ENCODE measurements around the gene ITGA6. TPM values are rescaled to one million over a fixed set of nuclear protein-coding genes. Genes with fewer than 3 reads are reported as not detected.

The ITGA6 gene
- total RNA-seq, 1 experiment from 2014 or later = 62.0 TPM

GRCh38 chr2:172465417-172466334, 38.3 kb downstream of the ITGA6 start:
- peak; percentile 78 for DNase-seq (ENCODE audit: low read depth)

- no peak for DNase-seq (ENCODE audit: low read depth)
Observed at GRCh38 chr2:172467382-172467781, 40.0 kb downstream of the ITGA6 start.

- no peak for DNase-seq (ENCODE audit: low read depth)
Observed at GRCh38 chr2:172470958-172471922, 43.9 kb downstream of the ITGA6 start.

GRCh38 chr2:172472446-172473033, 45.2 kb downstream of the ITGA6 start:
- DNase-seq (ENCODE audit: low read depth) = no peak

GRCh38 chr2:172473167-172473566, 45.8 kb downstream of the ITGA6 start:
- no peak for DNase-seq (ENCODE audit: low read depth)

- no peak for DNase-seq (ENCODE audit: low read depth)
Observed at GRCh38 chr2:172478353-172478752, 51.0 kb downstream of the ITGA6 start.

- peak; percentile 57 for DNase-seq (ENCODE audit: low read depth)
Observed at GRCh38 chr2:172480301-172481218, 53.2 kb downstream of the ITGA6 start.

GRCh38 chr2:172481507-172482262, 54.3 kb downstream of the ITGA6 start:
- DNase-seq (ENCODE audit: low read depth) = no peak

- DNase-seq (ENCODE audit: low read depth) = peak; percentile 29
Observed at GRCh38 chr2:172484253-172484652, 56.9 kb downstream of the ITGA6 start.

- DNase-seq (ENCODE audit: low read depth) = no peak
Observed at GRCh38 chr2:172484706-172485105, 57.3 kb downstream of the ITGA6 start.

- no peak for DNase-seq (ENCODE audit: low read depth)
Observed at GRCh38 chr2:172488556-172488955, 61.2 kb downstream of the ITGA6 start.

- DNase-seq (ENCODE audit: low read depth) = no peak
Observed at GRCh38 chr2:172489681-172490080, 62.3 kb downstream of the ITGA6 start.

GRCh38 chr2:172496160-172496608, 68.8 kb downstream of the ITGA6 start:
- DNase-seq (ENCODE audit: low read depth) = no peak

GRCh38 chr2:172507199-172507598, 79.8 kb downstream of the ITGA6 start:
- no peak for DNase-seq (ENCODE audit: low read depth)

GRCh38 chr2:172510088-172510487, 82.7 kb downstream of the ITGA6 start:
- no peak for DNase-seq (ENCODE audit: low read depth)

GRCh38 chr2:172510548-172510947, 83.2 kb downstream of the ITGA6 start:
- DNase-seq (ENCODE audit: low read depth) = no peak

- no peak for DNase-seq (ENCODE audit: low read depth)
Observed at GRCh38 chr2:172512810-172513523, 85.6 kb downstream of the ITGA6 start.

GRCh38 chr2:172513524-172513900, 86.1 kb downstream of the ITGA6 start:
- DNase-seq (ENCODE audit: low read depth) = no peak

GRCh38 chr2:172513935-172514586, 86.7 kb downstream of the ITGA6 start:
- no peak for DNase-seq (ENCODE audit: low read depth)

Data from RPMI7951 (cell line).